Osteocyte (in vitro differentiated cells): ENCODE measurements around the gene KCNMB4. TPM values are rescaled to one million over a fixed set of nuclear protein-coding genes. Genes with fewer than 3 reads are reported as not detected.

Source experiments
- DNase-seq: peaks from one replicate; pipeline ENCODE4 v3.0.0; 2021; ENCODE audit warnings: mixed read lengths; ENCODE audit not compliant: unreplicated experiment; ENCODE audit errors: extremely low spot score
- H3K27ac Mint-ChIP-seq: one replicate; pipeline ENCODE4 v1.8.0; 2021; ENCODE audit warnings: mild to moderate bottlenecking, mixed read lengths; ENCODE audit not compliant: unreplicated experiment
- H3K27me3 Mint-ChIP-seq: one replicate; pipeline ENCODE4 v1.8.0; 2021; ENCODE audit warnings: mixed read lengths; ENCODE audit not compliant: unreplicated experiment
- H3K36me3 Mint-ChIP-seq: one replicate; pipeline ENCODE4 v1.8.0; 2021; ENCODE audit warnings: mixed read lengths; ENCODE audit not compliant: unreplicated experiment
- H3K4me1 Mint-ChIP-seq: one replicate; pipeline ENCODE4 v1.8.0; 2021; ENCODE audit warnings: mixed read lengths; ENCODE audit not compliant: unreplicated experiment
- H3K4me3 Mint-ChIP-seq: one replicate; pipeline ENCODE4 v1.8.0; 2021; ENCODE audit warnings: mild to moderate bottlenecking, moderate library complexity, mixed read lengths; ENCODE audit not compliant: unreplicated experiment
- H3K9me3 Mint-ChIP-seq: one replicate; pipeline ENCODE4 v1.8.0; 2021; ENCODE audit warnings: mixed read lengths; ENCODE audit not compliant: unreplicated experiment
- total RNA-seq: library from RNA; stranded (reverse); gene quantifications from 2 replicates; pipeline ENCODE4 v1.2.1, GENCODE V29; 2021
- TF ChIP-seq, protein P1 (sequence below): fragments of 200-600 bp; sonication (generic); IDR thresholded peaks from 2 replicates; pipeline ENCODE4 v1.5.0; 2021; ENCODE audit warnings: antibody characterized with exemption, mild to moderate bottlenecking, moderate library complexity

The KCNMB4 gene
- total RNA-seq, 1 donor from 2014 or later = 1.1 TPM

GRCh38 chr12:70329728-70330127, 36.4 kb upstream of the KCNMB4 start:
- Mint-ChIP-seq H3K4me1 (no peaks in the 10 kb centered on the region), H3K36me3 (peaks cover 32% of the 10 kb centered on the region), H3K9me3 (peaks cover 4% of the 10 kb centered on the region), H3K4me3 (no peak overlapping the region), H3K27ac (no peak overlapping the region), H3K27me3 (no peaks in the 10 kb centered on the region)
- TF ChIP-seq, protein P1, sequence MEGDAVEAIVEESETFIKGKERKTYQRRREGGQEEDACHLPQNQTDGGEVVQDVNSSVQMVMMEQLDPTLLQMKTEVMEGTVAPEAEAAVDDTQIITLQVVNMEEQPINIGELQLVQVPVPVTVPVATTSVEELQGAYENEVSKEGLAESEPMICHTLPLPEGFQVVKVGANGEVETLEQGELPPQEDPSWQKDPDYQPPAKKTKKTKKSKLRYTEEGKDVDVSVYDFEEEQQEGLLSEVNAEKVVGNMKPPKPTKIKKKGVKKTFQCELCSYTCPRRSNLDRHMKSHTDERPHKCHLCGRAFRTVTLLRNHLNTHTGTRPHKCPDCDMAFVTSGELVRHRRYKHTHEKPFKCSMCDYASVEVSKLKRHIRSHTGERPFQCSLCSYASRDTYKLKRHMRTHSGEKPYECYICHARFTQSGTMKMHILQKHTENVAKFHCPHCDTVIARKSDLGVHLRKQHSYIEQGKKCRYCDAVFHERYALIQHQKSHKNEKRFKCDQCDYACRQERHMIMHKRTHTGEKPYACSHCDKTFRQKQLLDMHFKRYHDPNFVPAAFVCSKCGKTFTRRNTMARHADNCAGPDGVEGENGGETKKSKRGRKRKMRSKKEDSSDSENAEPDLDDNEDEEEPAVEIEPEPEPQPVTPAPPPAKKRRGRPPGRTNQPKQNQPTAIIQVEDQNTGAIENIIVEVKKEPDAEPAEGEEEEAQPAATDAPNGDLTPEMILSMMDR = no peak
- no peak for DNase-seq

GRCh38 chr12:70330158-70330557, 35.9 kb upstream of the KCNMB4 start:
- no peaks in the 10 kb centered on the region for H3K27me3 Mint-ChIP-seq
- H3K27ac Mint-ChIP-seq = no peak overlapping the region
- no peaks in the 10 kb centered on the region for H3K4me1 Mint-ChIP-seq
- peaks cover 28% of the 10 kb centered on the region for H3K36me3 Mint-ChIP-seq
- H3K9me3 Mint-ChIP-seq = peaks cover 4% of the 10 kb centered on the region
- no peak for DNase-seq
- TF ChIP-seq, protein P1 = no peak
- no peak overlapping the region for H3K4me3 Mint-ChIP-seq

GRCh38 chr12:70332236-70332635, 33.9 kb upstream of the KCNMB4 start:
- Mint-ChIP-seq H3K4me3 (no peak overlapping the region), H3K9me3 (no peaks in the 10 kb centered on the region), H3K36me3 (peaks cover 31% of the 10 kb centered on the region), H3K27me3 (no peaks in the 10 kb centered on the region), H3K4me1 (no peaks in the 10 kb centered on the region), H3K27ac (no peak overlapping the region)
- no peak for DNase-seq
- TF ChIP-seq, protein P1 = no peak

DNA sequence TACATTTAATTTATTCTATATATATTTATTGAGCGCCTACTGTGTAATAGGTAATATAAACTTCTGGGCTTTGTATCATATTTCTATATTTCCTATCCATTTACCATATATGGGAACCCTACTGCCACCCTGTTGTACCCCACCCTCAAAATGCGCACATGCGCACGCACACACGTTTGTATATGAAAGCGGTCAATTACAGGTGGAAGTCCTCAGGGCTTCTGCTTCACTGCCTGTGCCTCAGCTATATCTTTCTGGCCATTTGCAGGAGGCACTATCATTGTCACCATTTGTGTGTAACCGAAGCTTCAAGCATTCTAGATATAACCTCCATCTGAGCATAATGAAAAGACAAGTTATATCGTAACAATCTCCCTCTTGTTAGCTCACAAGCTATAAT, 31.3 kb upstream of the KCNMB4 start:
- no peak overlapping the region for H3K4me3 Mint-ChIP-seq
- no peaks in the 10 kb centered on the region for H3K9me3 Mint-ChIP-seq
- DNase-seq = no peak
- H3K36me3 Mint-ChIP-seq = peaks cover 41% of the 10 kb centered on the region
- H3K27me3 Mint-ChIP-seq = no peaks in the 10 kb centered on the region
- no peak overlapping the region for H3K27ac Mint-ChIP-seq
- TF ChIP-seq, protein P1 = no peak
- peaks cover 2% of the 10 kb centered on the region for H3K4me1 Mint-ChIP-seq

GRCh38 chr12:70338531-70338930, 27.6 kb upstream of the KCNMB4 start:
- no peak for DNase-seq
- peaks cover 2% of the 10 kb centered on the region for H3K4me1 Mint-ChIP-seq
- no peaks in the 10 kb centered on the region for H3K27me3 Mint-ChIP-seq
- TF ChIP-seq, protein P1 = no peak
- H3K36me3 Mint-ChIP-seq = peaks cover 53% of the 10 kb centered on the region
- H3K27ac Mint-ChIP-seq = no peak overlapping the region
- no peak overlapping the region for H3K4me3 Mint-ChIP-seq
- H3K9me3 Mint-ChIP-seq = no peaks in the 10 kb centered on the region
